ENCODE data around the gene MFNG. TPM values are rescaled to one million over a fixed set of nuclear protein-coding genes. Genes with fewer than 3 reads are reported as not detected.

The MFNG gene
- total and polyA plus RNA-seq, 3 donors from 2014 or later: 7.5 to 8.2 (median 8.1) TPM

DNA sequence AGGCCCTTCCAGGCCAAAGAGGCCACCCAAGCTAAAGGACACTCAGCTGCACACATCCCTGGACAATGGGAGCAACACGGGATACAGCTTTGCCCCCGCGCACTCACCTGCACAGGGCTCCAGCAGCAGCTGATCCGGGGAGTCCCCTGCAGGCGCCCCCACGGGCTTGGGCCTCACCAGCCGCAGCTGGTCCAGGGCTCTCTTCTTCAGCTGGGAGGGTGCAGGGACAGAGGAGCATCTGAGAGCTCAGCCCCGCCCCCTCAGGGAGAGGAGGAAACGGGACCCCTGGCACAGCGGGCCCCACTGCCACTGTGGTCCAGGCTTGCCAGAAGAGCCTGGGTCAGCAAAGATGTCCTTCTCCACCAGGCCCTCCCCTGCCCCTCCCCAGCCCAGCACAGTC is 7.8 kb upstream of the MFNG start:
- TF ChIP-seq, protein P1, sequence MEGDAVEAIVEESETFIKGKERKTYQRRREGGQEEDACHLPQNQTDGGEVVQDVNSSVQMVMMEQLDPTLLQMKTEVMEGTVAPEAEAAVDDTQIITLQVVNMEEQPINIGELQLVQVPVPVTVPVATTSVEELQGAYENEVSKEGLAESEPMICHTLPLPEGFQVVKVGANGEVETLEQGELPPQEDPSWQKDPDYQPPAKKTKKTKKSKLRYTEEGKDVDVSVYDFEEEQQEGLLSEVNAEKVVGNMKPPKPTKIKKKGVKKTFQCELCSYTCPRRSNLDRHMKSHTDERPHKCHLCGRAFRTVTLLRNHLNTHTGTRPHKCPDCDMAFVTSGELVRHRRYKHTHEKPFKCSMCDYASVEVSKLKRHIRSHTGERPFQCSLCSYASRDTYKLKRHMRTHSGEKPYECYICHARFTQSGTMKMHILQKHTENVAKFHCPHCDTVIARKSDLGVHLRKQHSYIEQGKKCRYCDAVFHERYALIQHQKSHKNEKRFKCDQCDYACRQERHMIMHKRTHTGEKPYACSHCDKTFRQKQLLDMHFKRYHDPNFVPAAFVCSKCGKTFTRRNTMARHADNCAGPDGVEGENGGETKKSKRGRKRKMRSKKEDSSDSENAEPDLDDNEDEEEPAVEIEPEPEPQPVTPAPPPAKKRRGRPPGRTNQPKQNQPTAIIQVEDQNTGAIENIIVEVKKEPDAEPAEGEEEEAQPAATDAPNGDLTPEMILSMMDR (IDR thresholded peaks at IDR 0.05): no peak
- intact Hi-C loops (cut with DNase I; ENCODE audit: low total_unique reads): no loop called here
- H3K4me1 ChIP-seq: peaks cover 2% of the 10 kb centered on the region
- no peak overlapping the region for H3K4me3 ChIP-seq
- WGBS, 2 donors: 90 to 100% methylated on average over 2 to 10 of the region's 10 CpGs
- H3K27me3 ChIP-seq: no peaks in the 10 kb centered on the region
- no peaks in the 10 kb centered on the region for H3K36me3 ChIP-seq (ENCODE audit: low read depth, missing control alignments)
- DNase-seq: no peak
- H3K9me3 ChIP-seq: no peaks in the 10 kb centered on the region
- no peak overlapping the region for H3K27ac ChIP-seq

DNA sequence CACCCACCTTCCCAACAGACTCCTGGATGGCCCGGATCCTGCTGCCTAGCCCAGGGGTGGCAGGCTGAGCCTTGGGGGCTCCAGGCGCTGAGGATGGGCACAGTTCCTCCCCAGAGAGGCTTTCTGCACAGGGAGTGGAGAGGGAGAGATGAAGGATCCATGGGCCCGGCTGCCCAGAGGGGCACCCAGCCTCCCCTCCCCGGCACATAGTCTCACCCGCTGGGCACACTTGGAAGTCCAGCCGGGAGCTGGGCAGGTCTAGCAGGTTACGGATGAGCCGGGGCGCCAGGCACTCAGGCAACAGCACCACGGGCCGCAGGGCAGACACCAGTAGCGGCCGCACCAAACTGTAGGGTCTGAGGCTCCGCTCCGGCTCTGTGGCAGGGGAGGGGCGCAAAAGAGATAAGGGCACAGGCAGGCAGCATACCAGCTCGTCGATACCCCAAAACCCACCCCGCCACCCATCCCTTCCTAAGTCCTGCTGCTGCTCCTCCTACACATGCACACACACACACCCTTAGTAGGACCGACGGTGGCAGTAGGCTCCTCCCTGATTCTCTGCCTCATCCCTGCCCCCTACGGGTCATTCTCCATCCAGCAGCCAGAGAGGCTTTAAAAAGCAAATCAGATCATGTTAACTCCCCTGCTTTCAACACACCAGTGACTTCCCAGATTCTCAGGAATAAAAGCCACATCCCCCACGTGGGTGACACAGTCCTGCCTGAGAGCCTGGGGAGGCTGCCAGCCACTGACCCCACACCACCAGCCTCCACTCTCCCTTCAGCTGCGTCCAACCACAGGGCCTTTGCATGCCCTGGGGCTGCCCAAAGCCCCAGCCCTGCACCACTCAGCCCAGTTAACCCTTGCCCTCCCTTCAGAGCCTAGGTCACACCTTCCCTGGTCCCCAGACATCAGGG is 6.5 kb upstream of the MFNG start:
- H3K9me3 ChIP-seq: no peaks in the 10 kb centered on the region
- WGBS, 2 donors: 74 to 77% methylated on average over 20 to 24 of the region's 24 CpGs
- peak; percentile 68 for DNase-seq
- H3K4me3 ChIP-seq: no peak overlapping the region
- no peak overlapping the region for H3K27ac ChIP-seq
- no peak for TF ChIP-seq POLR2A (IDR thresholded peaks at IDR 0.05)
- TF ChIP-seq, protein P1 (IDR thresholded peaks at IDR 0.05): peak in 2 of 3 experiments; percentile 16 to 27
- H3K36me3 ChIP-seq (ENCODE audit: low read depth, missing control alignments): no peaks in the 10 kb centered on the region
- no peaks in the 10 kb centered on the region for H3K27me3 ChIP-seq
- intact Hi-C loops (cut with DNase I; ENCODE audit: low total_unique reads): no loop called here
- no peaks in the 10 kb centered on the region for H3K4me1 ChIP-seq

DNA sequence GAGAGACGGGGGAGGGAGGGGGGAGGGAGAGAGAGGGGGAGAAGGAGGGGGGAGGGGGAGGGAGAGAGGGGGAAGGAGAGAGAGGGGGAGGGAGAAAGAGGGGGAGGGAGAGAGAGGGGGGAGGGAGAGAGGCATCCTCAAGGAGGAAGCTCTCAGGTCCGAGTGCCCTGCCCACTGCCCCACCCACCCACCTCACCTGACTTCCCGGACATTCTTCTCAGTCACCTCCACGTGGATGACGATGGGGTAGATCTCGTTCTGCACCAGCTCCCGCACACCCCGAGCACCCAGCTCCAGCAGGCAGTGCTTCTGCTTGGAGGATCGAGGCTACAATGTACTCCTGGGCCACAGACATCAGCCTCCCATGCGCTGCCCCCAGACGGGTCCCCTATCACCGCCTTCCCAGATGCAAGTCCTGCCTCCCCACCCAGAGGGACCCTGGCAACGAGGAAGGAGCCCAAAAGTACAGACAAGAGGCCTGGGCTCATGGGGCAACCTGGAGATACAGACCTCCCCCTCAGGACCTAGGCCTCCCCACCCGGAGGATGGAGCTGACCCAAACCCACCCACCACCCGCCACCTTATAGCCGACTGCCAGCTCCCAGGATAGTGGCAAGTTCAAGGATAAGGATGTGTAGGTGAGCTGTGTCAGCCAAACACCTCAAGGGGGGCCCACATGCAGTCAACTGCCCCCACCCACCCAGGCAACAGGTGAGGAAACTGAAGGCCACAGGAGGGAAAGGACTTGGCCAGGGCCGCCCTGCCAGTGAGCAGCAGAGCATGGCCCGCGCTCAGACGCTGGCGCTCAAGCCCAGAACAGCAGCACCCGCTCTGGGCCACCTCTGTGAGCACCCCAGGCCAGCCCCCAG is 5.6 kb upstream of the MFNG start:
- intact Hi-C loops (cut with DNase I; ENCODE audit: low total_unique reads): no loop called here
- Histone ChIP-seq H3K4me1 (no peaks in the 10 kb centered on the region), H3K27ac (no peak overlapping the region), H3K4me3 (no peak overlapping the region), H3K9me3 (no peaks in the 10 kb centered on the region), H3K36me3 (ENCODE audit: low read depth, missing control alignments) (no peaks in the 10 kb centered on the region), H3K27me3 (no peaks in the 10 kb centered on the region)
- WGBS, 2 donors: 84 to 88% methylated on average over 15 to 19 of the region's 22 CpGs
- no peak for DNase-seq
- TF ChIP-seq POLR2A (IDR thresholded peaks at IDR 0.05): no peak
- TF ChIP-seq, protein P1 (IDR thresholded peaks at IDR 0.05): no peak

DNA sequence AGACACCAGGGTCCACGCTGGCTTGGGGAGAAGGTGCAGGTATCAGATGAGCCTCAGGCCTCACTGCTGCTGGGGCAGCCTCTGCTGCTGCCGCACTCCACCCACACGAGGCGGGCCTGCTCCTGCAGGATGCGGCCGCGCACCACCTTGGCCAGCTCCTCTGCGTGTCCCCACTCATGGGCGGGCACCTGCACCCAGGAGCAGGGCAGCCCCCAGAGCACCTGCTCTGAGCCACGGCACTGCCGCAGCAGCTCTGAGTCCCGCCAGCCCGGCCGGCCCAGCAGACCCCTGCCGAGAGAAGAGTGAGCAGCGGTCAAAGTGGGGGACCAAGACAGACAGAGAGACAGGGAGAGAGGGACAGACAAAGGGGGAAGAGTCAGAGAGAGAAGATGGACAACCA is 4.9 kb upstream of the MFNG start:
- no peaks in the 10 kb centered on the region for H3K9me3 ChIP-seq
- no peaks in the 10 kb centered on the region for H3K27me3 ChIP-seq
- intact Hi-C loops (cut with DNase I; ENCODE audit: low total_unique reads): no loop called here
- H3K27ac ChIP-seq: no peak overlapping the region
- no peak for TF ChIP-seq POLR2A (IDR thresholded peaks at IDR 0.05)
- TF ChIP-seq, protein P1 (IDR thresholded peaks at IDR 0.05): no peak
- no peaks in the 10 kb centered on the region for H3K36me3 ChIP-seq (ENCODE audit: low read depth, missing control alignments)
- no peak for DNase-seq
- no peak overlapping the region for H3K4me3 ChIP-seq
- 92 to 98% methylated on average over 7 to 16 of the region's 16 CpGs for WGBS, 2 donors
- peaks cover 5% of the 10 kb centered on the region for H3K4me1 ChIP-seq
